HG02885 (cell line): ENCODE results near the gene ARHGEF16.

ENCODE experiments used
- ATAC-seq: cut with Tn5 transposase; IDR thresholded peaks from one replicate; pipeline ENCODE4 v1.9.1; 2021; ENCODE audit warnings: mild to moderate bottlenecking; ENCODE audit not compliant: unreplicated experiment, poor library complexity

ARHGEF16 gene

DNA sequence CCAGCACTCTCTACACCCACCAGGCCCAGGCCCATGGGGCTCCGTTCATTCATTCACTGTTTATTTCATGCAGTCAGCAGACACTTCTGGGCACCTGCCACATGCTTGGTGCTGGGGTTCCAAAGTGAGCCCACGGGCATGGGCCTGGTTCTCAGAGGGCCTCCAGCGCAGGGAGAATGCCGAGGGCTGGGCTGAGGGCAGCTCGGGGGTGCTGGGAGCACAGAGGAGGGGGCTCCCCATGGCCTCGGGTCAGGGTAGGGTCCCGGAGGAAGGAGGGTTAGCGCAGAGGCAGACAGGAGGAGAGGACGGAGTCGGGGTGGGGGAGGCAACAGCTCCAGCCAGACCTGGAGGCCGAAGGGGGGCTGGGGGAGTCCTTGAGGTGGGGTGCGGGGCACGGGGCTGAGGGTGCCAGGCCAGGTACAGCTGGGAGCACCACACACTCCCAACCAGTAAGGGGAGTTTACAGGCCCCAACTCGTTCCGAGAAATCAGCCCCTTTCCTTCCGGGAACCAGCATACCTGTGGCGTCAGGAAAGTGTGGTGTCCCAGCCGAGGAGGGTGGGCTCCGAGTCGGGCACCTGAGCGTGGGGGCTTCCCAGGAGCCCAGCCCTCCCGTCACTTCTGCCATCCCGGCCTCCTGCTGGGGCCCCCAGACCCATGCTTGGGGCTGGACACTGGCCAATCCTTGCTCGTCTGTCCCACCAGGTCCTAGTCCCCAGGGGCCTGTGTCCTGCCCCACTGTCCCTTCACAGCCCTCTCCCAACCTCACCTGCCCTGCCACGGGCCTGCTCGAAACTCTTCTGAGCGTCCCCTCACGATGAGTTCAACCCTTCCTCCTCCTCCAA lies 10.8 kb downstream of the ARHGEF16 start:
- ATAC-seq: no peak

DNA sequence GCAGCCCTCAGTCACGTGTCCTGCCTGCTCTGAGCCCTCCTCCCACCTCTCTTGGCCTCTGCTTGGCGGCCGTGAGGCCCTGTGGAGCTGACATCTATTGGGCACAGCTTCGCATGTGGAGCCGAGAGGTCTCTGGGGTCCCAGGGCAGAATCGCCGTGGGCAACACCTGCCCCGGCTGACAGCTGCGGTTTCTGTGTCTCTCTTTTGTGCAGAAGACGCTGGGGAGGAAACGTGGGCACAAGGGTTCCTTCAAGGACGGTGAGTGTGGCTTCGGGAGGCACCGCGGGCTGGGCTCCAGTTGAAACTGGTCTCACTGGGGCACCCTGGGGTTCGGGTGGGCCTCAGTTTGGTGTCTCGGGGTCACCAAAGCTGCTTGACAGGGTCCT lies 11.5 kb downstream of the ARHGEF16 start:
- no peak for ATAC-seq

DNA sequence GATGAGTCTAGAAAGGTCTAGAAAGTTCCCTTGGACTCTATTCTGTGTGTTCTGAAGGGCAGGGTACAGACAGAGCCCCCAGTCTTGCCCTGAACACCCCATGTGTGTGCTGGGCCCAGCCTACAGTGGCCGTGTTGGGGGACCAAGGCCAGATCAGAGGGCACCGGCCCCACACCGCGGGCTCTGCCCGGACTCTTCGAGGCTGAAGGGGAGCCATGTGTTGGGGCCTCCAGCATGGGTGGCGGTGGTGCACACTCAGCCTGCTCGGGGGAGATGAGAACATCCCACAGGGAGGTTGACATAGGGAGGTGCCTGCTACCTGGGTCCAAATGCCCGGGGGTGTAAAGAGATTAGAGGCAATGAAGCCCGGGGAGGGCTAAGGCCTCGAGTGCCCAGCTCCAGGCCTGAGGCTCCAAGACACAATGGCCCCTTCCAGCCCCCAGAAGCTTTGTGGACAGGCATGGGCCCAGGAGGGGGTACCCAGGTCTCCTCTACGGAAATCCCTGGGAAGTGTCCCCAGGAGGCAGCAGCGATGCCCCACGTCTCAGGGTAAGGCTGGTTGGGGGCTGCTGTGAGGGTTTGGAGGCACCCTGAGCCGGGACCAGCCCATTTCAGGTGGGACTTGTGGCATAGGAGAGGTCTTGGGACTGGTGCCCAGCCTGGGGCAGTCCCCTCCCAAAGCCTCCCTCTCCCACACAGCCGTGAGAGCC lies 12.1 kb downstream of the ARHGEF16 start:
- ATAC-seq: no peak

DNA sequence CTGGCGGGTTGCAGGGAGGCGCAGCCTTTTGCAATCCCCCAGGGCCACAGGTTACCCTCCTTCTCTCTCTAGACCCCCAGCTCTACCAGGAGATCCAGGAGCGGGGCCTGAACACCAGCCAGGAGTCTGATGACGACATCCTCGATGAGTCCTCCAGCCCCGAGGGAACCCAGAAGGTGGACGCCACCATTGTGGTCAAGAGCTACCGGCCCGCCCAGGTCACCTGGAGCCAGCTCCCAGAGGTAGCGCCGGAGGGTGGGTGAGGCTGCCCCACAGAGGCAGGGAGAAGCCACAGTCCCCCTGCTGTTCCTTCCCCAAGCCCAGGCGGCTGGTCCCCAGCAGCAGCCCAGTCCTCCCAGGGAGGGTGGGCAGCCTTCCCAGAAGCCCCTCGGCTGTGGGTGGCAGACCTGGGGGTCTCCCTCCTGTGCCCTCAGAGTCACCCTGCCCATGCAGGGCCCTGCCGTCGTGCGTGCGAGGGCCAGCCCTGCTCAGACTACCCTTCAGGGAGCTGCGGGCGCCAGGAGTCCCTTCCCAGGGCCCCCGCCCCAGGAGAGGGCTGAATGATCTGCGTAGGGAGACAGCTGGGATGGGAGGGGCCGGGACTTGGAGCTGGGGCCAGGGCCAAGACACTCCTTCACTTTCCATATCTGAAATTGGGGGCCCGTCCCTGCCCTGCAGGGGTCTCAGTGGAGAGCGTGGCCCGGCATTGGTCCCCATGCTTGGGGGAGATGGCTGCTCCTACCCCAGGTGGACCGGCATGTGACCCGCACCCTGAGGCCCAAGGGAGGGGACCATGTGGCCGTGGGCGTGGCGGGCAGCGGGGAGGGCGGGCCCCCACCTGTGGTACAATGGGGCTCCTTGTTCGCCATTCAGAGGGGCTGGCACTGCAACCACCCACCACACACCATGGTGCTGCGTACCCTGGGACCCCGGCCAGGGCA lies 12.9 kb downstream of the ARHGEF16 start:
- no peak for ATAC-seq

DNA sequence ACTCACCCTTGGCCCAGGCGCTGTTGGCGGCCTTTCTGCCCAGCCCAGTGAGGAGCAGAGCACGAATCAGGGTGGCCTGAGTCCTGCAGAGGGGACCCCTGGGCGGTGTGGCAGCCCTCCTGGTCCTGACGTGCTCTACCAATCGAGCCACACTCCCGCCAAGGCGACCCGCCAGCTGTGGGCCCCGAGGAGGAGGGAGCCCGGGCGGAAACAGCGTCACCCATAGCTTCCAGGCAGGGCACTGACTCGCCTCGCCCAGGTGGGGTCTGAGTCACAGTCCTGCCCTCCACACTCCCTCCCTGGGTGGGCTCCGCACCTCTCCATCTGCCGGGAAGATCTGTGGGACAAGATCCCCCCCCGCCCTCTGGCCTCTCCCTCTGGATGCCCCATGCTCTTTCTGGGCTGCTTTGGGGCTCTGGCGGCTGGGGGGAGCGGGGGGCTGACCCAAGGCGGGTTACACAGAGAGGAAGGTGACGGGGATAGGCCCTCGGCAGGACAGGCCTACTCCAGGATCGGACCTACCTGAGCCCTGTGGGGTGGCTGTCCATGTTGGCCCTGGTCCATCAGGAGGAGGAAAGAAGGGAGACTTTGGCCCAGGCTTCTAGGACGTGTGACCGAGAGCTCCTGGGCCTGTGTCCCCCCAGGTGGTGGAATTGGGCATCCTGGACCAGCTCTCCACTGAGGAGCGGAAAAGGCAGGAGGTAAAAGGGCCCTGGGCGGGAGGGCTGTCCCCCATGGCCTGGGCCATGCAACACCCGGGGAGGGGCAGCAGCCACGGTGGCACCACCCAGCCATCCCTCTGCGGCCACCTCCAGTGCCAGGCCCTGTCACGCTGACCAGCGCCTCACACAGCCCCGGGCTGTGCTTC lies 14.0 kb downstream of the ARHGEF16 start:
- ATAC-seq: no peak

DNA sequence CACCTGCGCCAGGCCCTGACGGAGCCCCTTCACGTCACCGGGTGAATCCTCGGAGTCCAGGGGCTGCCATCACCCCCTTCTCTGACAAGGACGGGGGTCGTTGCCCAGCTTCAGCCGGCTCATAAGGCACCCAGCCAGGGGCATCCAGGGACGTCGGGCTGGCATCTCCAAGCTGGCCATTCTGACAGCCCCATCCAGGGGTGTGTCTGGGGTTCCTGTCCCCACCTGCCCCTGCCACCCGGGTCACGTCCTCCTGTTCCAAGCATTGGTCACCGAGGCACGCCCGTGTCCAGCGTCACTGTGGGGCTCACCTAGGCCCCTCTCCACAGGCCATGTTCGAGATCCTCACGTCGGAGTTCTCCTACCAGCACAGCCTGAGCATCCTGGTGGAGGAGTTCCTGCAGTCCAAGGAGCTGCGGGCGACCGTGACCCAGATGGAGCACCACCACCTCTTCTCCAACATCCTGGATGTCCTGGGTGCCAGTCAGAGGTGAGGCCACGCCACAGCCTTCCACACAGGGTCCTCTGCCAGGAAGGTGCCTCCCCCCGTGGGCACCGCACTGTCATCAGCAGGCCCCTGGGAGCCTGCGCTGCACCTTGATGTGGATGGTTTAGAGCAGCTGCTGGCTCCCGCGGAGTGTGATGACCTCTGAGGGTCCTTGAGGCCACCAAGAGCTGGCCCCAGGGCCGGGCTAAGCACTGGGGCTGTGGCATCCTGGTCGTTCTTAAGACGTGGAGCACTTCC lies 14.8 kb downstream of the ARHGEF16 start:
- ATAC-seq: no peak

DNA sequence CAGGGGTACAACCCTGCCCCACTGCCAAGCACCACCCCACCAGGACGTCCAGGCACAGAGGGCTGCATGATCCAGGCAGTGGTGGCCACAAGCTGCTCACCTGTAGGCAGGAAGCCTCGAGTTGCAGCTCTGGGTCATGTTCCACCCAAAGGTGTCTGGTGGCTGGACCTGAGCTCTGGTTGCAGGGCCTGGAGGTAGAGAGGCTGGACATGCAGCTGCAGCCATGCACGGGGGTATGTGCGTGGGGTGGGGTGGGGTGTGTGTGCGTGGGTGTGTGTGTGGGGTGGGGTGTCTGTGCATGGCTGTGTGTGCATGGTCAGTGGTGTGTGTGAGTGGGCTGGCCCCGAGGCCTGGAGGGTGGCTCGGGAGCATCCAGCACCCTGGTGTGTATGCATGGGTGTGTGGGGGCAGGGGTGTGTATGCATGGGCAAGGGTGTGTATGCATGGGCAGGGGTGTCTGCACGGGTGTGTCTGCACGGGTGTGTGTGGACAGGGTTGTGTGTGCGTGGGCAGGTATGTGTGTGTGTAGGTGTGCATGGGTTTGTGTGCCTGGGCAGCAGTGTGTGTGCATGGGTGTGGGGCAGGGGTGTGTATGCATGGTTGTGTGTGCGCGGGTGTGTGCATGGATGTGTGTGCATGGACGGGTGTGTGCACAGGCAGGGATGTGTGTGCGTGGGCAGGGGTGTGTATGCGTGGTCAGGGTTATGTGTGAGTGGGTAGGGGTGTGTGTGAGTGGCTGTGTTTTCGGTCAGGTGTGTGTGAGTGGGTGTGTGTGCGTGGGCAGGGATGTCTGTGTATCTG lies 15.6 kb downstream of the ARHGEF16 start:
- ATAC-seq: no peak

DNA sequence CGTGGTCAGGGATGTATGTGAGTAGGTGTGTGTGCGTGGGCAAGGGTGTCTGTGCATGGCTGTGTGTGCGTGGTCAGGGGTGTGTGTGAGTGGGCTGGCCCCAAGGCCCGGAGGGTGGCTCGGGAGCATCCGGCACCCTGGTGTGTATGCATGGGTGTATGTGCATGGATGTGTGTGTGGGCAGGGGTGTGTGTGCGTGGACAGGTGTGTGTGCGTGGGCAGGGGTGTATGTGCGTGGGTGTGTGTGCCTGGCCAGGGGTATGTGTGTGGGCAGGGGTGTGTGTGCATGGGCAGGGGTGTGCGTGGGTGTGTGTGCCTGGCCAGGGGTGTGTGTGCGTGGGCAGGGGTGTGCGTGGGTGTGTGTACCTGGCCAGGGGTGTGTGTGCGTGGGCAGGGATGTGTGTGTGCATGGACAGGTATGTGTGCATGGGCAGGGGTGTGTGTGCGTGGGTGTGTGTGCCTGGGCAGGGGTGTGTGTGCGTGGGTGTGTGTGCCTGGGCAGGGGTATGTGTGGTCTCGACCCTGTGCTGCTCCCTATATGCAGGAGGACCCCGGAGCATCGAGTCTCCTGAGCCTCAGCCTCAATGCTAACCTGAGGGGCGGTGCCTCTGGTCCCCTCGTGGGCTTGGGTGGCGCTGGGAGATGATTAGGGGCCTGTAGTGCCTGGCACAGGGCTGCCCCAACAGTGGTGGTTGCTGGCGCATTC lies 16.3 kb downstream of the ARHGEF16 start:
- no peak for ATAC-seq

DNA sequence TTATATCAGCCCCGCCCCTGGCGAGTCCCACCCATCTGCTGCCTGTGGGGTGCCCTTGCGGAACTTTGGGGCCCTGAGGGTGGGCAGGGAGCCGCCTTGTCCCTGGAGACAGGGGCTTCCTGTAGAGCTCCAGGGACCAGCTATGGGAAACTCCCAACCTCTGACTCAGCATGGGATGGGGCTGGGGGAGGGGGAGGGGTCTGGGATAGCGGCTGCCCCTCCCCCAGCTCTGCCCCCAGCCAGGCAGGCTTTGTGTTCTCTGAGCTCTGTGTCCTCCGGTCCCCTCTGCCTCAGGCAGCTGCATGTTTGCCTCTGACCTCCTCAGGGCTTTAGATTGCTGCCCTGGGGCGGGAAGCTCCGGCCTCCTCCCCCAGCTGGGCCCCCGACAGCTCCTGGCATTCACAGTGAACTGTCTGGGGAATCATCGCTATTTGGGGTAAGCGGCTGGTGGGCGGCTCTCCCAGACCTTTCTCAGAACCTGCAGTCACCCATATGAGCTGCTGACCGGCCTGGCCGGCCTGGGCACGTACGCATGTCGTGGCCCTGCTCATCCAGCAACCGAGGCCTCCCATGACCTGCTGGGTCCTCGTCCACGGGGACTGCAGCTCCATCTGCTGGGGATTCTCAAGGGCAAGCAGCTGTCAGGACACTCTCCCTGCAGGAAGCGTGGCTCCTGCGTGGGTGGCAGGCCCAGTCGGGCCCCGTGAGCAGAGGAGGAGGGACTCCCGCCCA lies 17.1 kb downstream of the ARHGEF16 start:
- ATAC-seq: no peak

DNA sequence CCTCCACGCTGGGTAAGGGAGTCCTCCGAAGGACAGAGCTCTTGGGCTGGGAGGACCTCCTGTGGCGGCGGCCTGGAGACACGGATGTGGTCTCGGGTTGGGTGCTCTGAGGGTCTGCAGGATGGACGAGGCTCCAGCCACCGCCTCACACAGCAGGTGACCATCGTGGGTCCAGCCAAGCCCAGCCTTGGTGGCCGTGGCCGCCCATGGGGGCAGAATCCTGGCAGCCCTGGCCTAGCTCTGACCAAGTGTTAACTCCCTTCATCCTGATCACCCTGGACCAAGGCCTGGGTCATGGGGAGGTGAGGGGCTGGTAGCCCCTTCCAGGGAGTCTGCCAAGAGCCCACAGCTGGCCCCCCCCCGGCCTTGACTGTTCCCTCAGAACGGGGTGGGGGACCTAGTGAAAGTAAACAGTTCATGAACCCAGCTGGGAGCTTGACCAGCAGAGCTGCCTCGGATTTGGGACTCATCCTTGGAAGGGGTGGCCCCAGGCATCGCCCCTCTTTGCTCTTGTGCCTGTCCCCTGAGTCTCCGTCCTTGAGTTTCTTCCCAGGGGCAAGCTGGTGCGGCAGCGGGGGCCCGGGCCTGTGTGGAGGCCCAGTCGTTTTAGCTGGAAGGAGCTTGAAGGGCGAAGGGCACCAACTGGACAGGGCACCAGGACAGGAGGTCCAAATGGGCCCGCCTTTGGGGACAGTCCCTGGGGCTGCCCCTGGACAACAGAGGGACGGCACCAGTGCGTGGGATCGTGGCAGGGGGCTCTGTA lies 17.8 kb downstream of the ARHGEF16 start:
- no peak for ATAC-seq

DNA sequence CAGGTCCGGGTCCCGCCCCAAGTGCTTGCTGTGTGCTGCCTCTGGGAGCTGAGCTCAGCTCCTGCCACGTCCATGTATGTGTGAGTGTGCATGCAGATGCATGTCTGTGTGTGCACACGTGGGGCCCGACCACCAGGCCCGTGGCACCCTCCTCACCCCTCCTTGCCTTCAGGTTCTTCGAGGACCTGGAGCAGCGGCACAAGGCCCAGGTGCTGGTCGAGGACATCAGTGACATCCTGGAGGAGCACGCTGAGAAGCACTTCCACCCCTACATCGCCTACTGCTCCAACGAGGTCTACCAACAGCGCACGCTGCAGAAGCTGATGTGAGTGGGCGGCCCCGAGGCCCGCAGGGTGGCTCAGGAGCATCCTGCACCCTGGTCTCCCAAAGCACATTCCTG lies 18.4 kb downstream of the ARHGEF16 start:
- no peak for ATAC-seq

DNA sequence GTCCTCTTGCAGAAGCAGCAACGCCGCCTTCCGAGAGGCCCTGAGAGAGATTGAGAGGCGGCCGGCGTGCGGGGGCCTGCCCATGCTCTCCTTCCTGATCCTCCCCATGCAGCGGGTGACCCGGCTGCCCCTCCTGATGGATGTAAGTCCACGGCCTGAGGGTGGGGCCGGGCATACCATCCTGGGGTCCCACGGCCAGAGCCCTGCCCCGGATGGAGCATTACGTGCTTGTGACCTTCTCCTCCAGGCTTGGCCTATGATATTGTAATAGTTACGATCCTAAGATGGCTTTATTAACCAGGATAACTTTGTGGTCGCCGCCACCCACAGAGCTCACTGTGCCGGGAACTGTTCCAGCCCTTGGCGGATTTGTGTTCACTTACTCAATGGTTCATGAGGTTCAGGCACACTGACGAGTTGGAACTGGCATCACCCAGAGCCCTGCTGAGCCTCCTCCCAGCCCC lies 18.9 kb downstream of the ARHGEF16 start:
- ATAC-seq: no peak

DNA sequence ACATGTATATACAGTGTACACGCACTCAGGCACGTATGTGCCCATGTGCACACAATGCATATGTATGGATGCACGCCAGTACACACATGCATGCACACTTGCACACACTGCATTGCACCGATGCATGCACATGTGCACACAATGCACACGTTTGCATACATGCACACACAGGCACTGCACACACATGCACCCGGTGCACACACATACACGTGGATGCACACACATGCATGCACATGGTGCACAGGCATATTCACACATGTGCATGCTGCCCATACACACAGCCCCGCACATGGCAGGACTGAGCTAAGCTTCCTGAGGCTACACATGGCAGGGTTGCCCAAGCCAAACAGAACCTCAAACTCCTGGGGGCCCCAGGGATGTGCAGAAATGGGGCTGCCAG lies 19.6 kb downstream of the ARHGEF16 start:
- no peak for ATAC-seq

DNA sequence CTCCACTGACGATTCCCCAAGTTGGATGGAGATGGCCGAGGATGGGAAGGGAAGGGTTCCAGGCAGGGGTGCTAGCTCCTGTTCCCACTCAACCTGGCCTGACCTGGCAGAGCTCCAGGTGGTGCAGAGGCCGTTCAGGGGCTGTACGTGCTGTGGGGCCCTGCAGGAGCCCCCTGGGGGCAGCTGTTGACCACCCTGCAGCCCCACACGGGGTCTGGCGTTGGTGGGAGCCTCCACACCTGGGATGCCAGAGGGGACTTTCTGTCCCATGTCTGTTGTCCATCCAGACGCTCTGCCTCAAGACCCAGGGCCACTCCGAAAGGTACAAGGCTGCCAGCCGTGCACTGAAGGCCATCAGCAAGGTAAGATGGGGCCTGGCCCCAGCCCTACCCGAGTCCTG lies 20.0 kb downstream of the ARHGEF16 start:
- no peak for ATAC-seq

DNA sequence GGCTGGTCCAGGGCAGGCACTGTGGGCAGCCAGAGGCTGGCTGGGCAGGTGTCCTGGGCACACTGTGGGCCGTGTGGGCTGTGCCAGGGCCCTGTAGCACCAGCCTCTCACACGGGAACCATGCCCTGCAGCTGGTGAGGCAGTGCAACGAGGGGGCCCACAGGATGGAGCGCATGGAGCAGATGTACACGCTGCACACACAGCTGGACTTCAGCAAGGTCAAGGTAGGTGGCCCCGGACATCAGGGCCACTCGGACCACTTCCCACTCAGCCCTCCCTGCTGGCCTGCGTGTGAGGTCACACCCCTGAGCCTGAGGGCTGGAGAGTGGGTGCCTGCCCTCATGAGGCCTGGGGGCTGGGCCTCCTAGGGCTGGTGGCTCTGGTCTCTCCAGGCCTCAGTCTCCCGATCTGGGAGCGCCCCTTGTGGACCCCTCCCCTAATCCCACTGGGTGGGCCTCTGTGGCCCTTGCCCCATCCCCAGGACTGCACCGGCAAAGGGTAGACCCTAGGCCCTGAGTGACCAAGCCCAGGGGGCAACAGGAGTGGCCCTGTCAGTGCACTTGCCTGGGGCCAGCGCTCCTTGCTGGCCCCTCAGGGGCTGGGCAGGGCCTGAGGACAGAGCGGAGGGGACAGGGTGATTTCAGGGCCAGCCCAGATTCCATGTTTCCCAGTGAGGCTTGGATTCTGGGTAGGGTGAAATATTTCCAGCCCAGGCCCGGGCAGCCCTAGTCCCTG lies 21.5 kb downstream of the ARHGEF16 start:
- no peak for ATAC-seq

DNA sequence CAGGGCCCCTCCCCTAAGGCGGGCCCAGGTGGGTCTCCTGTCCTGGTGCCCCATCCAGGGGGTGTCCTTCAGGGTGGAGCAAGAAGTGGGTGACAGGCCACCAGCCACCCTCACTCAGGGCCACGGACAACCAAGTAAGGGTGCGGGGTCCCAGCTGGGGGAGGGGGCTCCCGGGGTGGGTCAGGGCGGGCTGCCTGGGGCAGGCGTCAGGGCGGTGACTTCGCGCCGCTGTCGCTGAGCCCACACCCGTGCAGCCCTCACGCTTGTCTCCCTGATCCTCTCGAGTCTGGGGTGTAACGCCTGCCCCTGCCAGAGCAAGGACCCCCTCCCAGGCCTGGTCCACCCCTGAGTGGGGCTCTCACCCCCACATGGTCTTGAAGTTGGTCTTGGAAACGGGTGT lies 22.2 kb downstream of the ARHGEF16 start:
- no peak for ATAC-seq
